GM19099 (cell line): ENCODE data around the gene MPP3.

Experiments
- POLR2A ChIP-seq: IDR thresholded peaks from 3 replicates; pipeline ENCODE4 v1.6.1; 2011; ENCODE audit warnings: low read depth; ENCODE audit not compliant: insufficient read length; ENCODE audit errors: extremely low read depth

MPP3 gene

DNA sequence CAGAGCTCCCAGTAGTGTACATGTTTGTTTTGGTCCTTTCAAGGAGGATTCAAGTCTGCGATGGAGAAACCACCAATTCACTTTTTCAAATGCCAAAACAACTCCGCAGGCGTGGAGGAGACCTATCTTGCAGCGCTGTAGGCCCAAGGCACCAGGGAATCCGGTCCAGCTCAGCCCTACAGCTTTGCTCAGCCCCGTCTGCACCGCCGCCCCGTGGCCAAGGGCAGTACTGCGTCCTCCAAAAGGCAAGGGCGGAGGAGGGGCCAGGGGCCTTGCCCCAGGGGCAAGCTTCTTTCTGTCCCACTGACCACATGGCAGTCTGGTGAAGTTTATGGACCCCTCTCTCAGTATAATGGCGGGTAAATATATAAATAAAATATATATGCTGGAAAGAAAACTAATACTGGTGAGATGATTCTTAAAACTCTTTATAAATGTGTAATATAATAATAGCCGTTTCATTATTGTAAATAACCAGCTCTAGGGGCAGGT is 13.3 kb upstream of the MPP3 start:
- TF ChIP-seq POLR2A, result no peak

GRCh38 chr17:43845766-43846165 is 12.8 kb upstream of the MPP3 start:
- no peak for TF ChIP-seq POLR2A

DNA sequence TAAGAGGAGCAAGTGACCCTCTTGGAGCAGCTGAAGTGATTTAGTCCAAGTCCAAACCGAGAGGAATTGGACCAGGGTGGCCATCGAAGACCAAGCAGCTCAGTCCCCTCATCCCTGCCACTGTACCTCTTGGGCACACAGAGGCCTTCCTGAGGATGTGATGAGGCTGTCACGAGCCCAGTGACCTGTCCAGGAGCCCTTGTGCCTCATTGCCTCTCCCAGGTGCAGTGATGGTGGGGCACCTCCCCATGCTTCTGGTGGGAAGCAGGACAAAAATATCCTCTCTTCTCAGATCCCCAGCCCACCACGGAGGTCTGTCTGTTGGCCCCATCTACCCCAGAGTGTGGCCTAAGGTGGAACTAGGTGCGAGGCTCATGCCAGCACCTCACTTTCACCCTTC is 11.3 kb upstream of the MPP3 start:
- no peak for TF ChIP-seq POLR2A

DNA sequence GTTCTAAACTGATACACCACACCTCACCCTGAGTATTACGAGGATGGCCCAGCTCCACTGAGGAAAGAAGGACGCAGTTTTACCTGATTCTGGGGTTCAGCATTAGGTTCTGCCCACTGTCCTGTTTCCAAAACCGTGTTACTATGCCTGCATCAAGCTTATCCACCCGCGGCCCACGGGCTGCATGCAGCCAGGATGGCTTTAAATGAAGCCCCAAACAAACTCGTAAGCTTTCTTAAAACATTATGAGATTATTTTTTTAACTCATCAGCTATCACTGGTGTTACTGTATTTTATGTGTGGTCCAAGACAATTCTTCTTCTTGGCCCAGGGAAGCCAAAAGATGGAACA is 10.0 kb upstream of the MPP3 start:
- TF ChIP-seq POLR2A, result no peak

- TF ChIP-seq POLR2A, result no peak
Observed at GRCh38 chr17:43841282-43841681, 8.3 kb upstream of the MPP3 start.

GRCh38 chr17:43840814-43841213 is 7.9 kb upstream of the MPP3 start:
- no peak for TF ChIP-seq POLR2A

DNA sequence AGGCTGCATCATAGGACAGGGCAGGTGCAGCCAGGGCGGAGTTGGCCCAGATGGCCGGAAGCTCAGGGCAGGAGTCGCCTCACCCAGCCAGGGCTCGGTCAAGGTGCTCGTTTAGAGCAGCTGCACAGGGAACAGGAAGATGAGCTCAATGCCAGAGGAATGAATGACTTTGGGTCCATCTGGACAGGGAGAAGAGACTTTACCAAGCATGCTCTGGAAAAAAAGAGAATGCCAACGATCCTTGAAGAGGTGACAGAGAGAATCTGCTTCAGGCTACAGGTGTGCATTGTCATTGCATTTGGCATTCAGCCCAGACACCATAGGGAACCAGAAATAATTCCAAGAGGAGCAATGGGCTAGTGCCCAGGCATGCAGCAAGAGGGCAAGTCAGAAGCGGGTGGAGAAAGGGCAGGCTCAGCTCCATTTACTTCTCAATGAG is 6.7 kb upstream of the MPP3 start:
- no peak for TF ChIP-seq POLR2A

GRCh38 chr17:43834106-43834505 is 1.2 kb upstream of the MPP3 start:
- TF ChIP-seq POLR2A, result no peak

DNA sequence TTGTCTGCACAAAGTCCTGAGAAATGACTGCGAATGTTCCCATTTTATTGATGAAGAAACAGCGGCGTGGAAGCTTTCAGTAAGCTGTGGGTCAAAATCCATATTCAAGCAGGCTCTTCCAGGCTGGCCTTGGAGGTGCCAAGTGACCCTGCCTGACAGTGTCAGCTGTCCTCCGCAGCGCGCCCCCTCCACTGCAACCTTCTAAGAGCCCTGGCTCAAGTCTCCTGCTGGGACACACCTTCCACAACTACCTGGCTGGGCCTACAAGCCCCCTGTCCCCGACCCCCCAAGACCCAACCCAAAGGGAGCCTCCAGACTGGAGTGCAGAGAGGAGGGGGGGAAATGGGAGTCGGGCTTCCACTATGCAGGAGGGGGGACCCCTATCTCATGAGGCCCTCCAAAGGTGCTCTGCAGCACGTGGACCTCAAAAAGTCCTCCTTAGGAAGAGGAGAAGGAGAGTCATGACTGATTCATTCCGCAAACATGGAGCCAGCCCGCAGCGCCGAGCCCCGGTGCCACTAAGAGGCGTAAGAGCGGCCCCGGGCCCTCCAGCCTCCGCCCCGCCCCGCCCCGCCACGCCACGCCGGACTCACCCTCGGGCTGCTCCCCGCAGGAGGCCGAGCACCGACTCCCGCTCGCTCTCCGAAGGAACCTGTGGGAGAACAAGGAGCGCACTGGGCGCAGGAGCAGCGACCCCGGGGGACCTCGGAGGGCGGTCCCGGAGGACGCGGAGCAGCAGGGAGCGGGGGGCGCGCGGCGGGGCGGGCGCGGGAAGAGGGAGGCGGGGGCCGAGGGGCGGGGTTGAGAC is 574 bp downstream of the MPP3 start:
- TF ChIP-seq POLR2A, result no peak

DNA sequence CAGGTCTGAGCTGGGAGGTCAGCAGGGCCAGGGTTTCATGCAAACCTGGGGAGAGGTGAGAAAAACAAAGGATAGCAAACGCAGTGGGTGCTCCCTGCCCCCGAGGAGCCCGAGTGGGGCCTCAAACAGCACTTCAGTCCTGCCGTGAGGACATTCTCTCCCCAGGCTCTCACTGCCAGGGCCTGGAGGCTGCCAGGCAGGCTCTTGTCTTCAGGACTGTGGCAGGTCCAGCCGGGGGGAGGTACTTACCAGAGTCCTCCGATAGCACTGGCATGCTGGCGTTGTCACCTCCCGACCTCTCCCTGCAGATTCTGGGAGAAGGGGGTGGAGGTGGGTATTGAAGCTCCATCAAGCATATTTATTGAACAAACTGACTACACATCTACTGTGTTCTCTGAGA is 1.3 kb downstream of the MPP3 start:
- TF ChIP-seq POLR2A, result no peak

DNA sequence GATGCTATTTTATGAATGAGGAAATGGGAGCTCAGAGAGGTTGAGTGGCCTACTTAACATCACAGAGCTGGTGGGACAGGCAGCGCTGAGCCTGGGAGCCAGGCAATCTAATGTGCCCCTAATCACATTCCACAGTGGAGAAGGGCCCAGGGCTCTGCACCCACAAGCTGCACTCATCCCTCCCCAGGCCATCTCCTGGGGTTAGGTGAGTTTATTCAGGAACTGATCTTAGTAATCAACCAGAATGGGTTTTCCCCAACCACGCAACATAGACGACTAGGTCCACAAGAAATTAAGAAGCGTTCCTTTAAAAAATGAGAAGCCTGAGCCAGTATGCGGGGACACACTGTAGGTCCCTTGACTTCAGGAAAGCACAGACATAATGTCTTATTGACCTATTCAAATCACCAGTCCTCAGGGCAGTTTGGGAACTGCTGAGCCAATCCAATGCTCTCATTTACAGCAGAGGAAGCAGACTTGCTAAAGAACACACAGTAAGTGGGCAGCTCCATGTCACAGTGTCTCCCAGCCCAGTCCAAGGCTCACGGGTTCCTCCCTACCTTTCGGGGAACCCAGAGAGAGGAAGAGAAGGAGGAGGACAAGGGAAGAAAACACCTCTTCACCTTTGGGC is 2.3 kb downstream of the MPP3 start:
- no peak for TF ChIP-seq POLR2A

GRCh38 chr17:43829738-43830137 is 3.2 kb downstream of the MPP3 start:
- TF ChIP-seq POLR2A, result no peak

- TF ChIP-seq POLR2A, result no peak
Observed at GRCh38 chr17:43827596-43827995, 5.3 kb downstream of the MPP3 start.

DNA sequence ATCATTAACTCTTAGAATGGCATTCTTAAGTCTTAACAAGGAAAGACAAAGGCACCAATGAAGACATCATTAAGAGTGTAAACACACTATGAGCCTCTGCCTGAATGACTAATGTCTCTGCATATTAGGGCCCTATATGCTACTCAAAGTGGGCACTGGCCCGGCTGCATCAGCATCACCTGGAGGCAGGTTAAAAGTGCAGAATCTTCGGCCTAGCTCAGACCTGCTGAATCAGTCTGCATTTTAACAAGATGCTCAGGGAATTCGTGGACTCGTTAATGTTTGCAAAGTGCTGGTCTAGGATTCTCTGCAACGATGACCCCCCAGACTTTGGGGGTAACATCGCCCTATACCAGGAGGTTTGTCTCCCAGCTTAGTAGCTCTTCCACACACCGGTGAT is 6.7 kb downstream of the MPP3 start:
- no peak for TF ChIP-seq POLR2A

DNA sequence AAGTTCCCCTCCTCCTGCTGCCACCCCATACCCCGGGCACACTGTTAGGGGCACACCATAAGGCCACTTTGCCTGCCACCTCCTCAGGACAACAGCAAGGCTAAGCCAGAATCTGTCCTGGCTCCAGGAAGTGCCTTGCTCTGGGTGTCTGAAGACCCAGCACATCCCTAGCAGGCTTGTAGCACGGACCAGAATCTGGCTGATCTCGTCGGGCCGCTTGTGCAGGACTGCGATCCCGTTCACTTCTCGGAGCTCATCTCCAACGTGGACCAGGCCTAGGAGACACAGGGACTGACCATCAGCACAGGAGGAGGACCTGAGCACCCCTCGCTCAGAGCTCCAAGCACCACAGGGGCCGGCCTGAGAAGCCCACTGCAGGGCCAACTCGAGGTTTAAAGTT is 7.4 kb downstream of the MPP3 start:
- TF ChIP-seq POLR2A, result no peak

DNA sequence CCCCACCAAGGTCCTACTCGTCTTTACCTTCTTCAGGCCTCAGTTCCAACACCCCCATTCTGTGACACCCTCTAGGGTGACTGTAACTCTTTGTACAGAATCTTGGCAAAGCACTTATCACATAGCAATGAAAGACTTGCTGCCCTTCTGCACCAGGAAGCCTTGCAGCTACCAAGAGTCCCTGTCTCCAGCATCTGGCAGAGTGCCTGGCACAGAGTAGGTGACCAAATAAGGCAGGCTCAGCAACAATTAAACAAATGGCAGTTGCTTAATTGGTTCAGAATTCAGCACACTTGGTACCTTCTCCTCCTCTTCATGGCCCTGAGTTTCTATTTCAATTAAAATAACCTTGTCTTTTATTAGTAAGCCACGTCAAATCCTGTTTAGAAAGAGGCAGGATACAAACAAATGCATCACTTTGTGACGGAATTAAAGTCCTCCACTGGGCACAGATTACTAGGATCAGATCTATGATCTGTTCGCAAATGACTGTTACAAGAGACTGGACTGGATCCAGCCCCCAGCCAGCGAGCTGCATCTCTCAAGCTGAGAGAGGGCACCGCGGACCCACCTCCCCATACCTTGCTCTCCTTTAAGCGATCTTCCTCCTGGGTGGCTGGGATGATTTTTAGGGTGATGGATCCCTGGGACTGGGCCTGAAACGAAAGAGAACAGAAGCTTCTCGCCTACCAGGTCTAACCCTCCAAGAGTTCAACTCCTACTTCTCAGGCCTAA is 9.4 kb downstream of the MPP3 start:
- no peak for TF ChIP-seq POLR2A
